Stomach (tissue), 4 donors: ENCODE measurements around the gene GPC5.

Experiments used
- EP300 ChIP-seq: sonication (generic); formaldehyde crosslinking; IDR thresholded peaks from one replicate; pipeline ENCODE4 v1.6.1; 2017; ENCODE audit warnings: antibody characterized with exemption
- POLR2A ChIP-seq, 4 donors: fragments of 450-650 bp; IDR thresholded peaks; one replicate each; pipeline ENCODE4 v1.6.1; 2016; ENCODE audit warnings: antibody characterized with exemption in 4 of 4, control low read depth in 2 of 4, mild to moderate bottlenecking in 1 of 4, moderate library complexity in 1 of 4
- TF ChIP-seq, protein P1 (sequence below), 7 experiments: fragments of 450-650 bp in 4 of 7; fragments of 200-600 bp in 3 of 7; sonication (generic) in 3 of 7; IDR thresholded peaks; one replicate each; pipeline ENCODE4 v1.5.1; 2016 to 2019; ENCODE audit warnings: antibody characterized with exemption in 7 of 7, control low read depth in 2 of 7, mild to moderate bottlenecking in 1 of 7

- TF ChIP-seq, protein P1, sequence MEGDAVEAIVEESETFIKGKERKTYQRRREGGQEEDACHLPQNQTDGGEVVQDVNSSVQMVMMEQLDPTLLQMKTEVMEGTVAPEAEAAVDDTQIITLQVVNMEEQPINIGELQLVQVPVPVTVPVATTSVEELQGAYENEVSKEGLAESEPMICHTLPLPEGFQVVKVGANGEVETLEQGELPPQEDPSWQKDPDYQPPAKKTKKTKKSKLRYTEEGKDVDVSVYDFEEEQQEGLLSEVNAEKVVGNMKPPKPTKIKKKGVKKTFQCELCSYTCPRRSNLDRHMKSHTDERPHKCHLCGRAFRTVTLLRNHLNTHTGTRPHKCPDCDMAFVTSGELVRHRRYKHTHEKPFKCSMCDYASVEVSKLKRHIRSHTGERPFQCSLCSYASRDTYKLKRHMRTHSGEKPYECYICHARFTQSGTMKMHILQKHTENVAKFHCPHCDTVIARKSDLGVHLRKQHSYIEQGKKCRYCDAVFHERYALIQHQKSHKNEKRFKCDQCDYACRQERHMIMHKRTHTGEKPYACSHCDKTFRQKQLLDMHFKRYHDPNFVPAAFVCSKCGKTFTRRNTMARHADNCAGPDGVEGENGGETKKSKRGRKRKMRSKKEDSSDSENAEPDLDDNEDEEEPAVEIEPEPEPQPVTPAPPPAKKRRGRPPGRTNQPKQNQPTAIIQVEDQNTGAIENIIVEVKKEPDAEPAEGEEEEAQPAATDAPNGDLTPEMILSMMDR (IDR thresholded peaks at IDR 0.05), result no peak
- no peak for TF ChIP-seq EP300
- no peak for TF ChIP-seq POLR2A (IDR thresholded peaks at IDR 0.05)
These were observed 524.7 kb downstream of the GPC5 start for GRCh38 chr13:91922969-91923592.
